ENCODE data around the gene ASNSD1. TPM values are rescaled to one million over a fixed set of nuclear protein-coding genes. Genes with fewer than 3 reads are reported as not detected.
A peak's percentile ranks its signal among the peaks of the same experiment; 100 is the strongest.

Gene ASNSD1
- total RNA-seq, 4 donors from 2014 or later: 40.3 to 76.1 (median 52.9) TPM

GRCh38 chr2:189654641-189655040, 6.6 kb upstream of the ASNSD1 start:
- 39 to 74% methylated on average over 3 of the region's 3 CpGs for WGBS, 2 donors (ENCODE audit: low coverage in 1 of 2)
- TF ChIP-seq EP300 (IDR thresholded peaks at IDR 0.05): no peak
- no peak for TF ChIP-seq CTCF (IDR thresholded peaks at IDR 0.05)
- TF ChIP-seq POLR2A (IDR thresholded peaks at IDR 0.05): no peak
- TF ChIP-seq POLR2AphosphoS5 (IDR thresholded peaks at IDR 0.05): no peak
- Histone ChIP-seq H3K4me3 (no peak overlapping the region), H3K27ac (no peak overlapping the region), H3K9me3 (no peaks in the 10 kb centered on the region), H3K27me3 (no peaks in the 10 kb centered on the region), H3K4me1 (no peaks in the 10 kb centered on the region), H3K36me3 (no peaks in the 10 kb centered on the region)
- ATAC-seq: no peak

DNA sequence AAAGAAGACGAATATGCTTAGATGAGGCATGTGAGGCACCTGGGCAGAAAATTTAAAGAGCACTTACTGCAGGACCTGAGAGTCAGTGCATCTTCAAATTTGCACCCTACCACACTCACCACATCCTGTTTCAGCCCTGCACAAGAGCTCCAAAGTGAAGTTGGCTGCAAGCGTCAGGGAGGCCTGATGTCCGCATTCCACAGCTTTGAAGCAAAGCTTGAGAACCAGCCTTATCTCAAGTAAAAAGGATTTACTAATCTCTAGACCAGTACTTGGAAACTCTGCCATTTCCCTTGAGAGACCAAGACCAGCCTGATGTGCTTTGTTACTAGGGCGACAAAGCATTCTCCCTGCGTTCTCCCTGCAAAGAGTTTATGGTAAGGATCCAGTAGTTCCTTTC, 3.4 kb upstream of the ASNSD1 start:
- no peak for ATAC-seq
- WGBS, 2 donors (ENCODE audit: low coverage in 1 of 2): 24 to 62% methylated on average over 4 of the region's 5 CpGs
- Histone ChIP-seq H3K27me3 (no peaks in the 10 kb centered on the region), H3K4me1 (peaks cover 0 to 14% (median 3%) of the 10 kb centered on the region in 3 donors), H3K9me3 (no peaks in the 10 kb centered on the region), H3K36me3 (no peaks in the 10 kb centered on the region), H3K4me3 (no peak overlapping the region), H3K27ac (no peak overlapping the region)
- TF ChIP-seq POLR2A (IDR thresholded peaks at IDR 0.05): no peak
- no peak for TF ChIP-seq CTCF (IDR thresholded peaks at IDR 0.05)
- no peak for TF ChIP-seq EP300 (IDR thresholded peaks at IDR 0.05)
- no peak for TF ChIP-seq POLR2AphosphoS5 (IDR thresholded peaks at IDR 0.05)

GRCh38 chr2:189658306-189659212, 2.7 kb upstream of the ASNSD1 start:
- Histone ChIP-seq H3K27me3 (no peaks in the 10 kb centered on the region), H3K27ac (no peak overlapping the region), H3K36me3 (no peaks in the 10 kb centered on the region), H3K4me1 (peaks cover 0 to 21% (median 5%) of the 10 kb centered on the region in 3 donors), H3K4me3 (no peak overlapping the region), H3K9me3 (no peaks in the 10 kb centered on the region)
- 72 to 74% methylated on average over 3 to 7 of the region's 7 CpGs for WGBS, 2 donors (ENCODE audit: low coverage in 1 of 2)
- TF ChIP-seq CTCF (IDR thresholded peaks at IDR 0.05) (no peak), POLR2AphosphoS5 (IDR thresholded peaks at IDR 0.05) (no peak), POLR2A (IDR thresholded peaks at IDR 0.05) (no peak), EP300 (IDR thresholded peaks at IDR 0.05) (no peak)
- ATAC-seq: no peak

GRCh38 chr2:189659734-189660133, 1.5 kb upstream of the ASNSD1 start:
- WGBS, 2 donors (ENCODE audit: low coverage in 1 of 2): 34 to 60% methylated on average over 2 of the region's 2 CpGs
- Histone ChIP-seq H3K4me1 (peaks cover 0 to 33% (median 8%) of the 10 kb centered on the region in 3 donors), H3K9me3 (no peaks in the 10 kb centered on the region), H3K27ac (no peak overlapping the region), H3K4me3 (no peak overlapping the region), H3K27me3 (no peaks in the 10 kb centered on the region), H3K36me3 (no peaks in the 10 kb centered on the region)
- ATAC-seq: no peak
- TF ChIP-seq EP300 (IDR thresholded peaks at IDR 0.05) (no peak), CTCF (IDR thresholded peaks at IDR 0.05) (no peak), POLR2A (IDR thresholded peaks at IDR 0.05) (no peak), POLR2AphosphoS5 (IDR thresholded peaks at IDR 0.05) (no peak)

DNA sequence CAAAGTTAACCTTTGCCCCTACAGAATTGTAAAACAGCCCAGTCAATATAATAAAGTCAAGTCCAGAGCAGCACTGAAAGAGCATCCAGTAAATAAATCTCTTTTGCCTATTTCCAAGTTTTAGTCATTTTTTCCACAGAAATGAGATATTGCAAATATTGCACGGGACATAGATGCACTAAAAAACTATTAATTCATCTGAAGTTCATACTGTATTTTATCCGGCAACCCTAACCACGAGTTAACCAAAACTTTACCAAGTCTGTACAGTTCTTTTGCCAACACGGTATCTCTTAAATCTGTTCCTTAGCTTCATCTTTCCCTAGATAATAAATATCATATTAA, 484 bp upstream of the ASNSD1 start:
- ATAC-seq: no peak
- Histone ChIP-seq H3K9me3 (no peaks in the 10 kb centered on the region), H3K36me3 (peaks cover 0 to 2% of the 10 kb centered on the region in 2 donors), H3K27me3 (no peaks in the 10 kb centered on the region), H3K4me3 (no peak overlapping the region), H3K27ac (peak overlapping the region in 1 of 4 donors; percentile 34), H3K4me1 (peaks cover 0 to 37% (median 8%) of the 10 kb centered on the region in 3 donors)
- TF ChIP-seq POLR2A (IDR thresholded peaks at IDR 0.05): no peak
- TF ChIP-seq EP300 (IDR thresholded peaks at IDR 0.05): no peak
- TF ChIP-seq POLR2AphosphoS5 (IDR thresholded peaks at IDR 0.05): no peak
- no peak for TF ChIP-seq CTCF (IDR thresholded peaks at IDR 0.05)
- WGBS, 2 donors (ENCODE audit: low coverage in 1 of 2): 3 to 10% methylated on average over 4 of the region's 4 CpGs

All from gastroesophageal sphincter (tissue), 4 donors.